DLD1 (cell line): ENCODE data around the gene ZNF263.
"Not testable (repeated sequence)": the region's sequence is repeated elsewhere in the genome, so short reads cannot be mapped to it uniquely, and the experiment has no call there.

ENCODE experiments used
- in situ Hi-C: cut with HindIII; loops from 2 replicates; pipeline ENCODE4 v1.10.0; 2017; ENCODE audit warnings: low sequenced_read_pairs

The ZNF263 gene

DNA sequence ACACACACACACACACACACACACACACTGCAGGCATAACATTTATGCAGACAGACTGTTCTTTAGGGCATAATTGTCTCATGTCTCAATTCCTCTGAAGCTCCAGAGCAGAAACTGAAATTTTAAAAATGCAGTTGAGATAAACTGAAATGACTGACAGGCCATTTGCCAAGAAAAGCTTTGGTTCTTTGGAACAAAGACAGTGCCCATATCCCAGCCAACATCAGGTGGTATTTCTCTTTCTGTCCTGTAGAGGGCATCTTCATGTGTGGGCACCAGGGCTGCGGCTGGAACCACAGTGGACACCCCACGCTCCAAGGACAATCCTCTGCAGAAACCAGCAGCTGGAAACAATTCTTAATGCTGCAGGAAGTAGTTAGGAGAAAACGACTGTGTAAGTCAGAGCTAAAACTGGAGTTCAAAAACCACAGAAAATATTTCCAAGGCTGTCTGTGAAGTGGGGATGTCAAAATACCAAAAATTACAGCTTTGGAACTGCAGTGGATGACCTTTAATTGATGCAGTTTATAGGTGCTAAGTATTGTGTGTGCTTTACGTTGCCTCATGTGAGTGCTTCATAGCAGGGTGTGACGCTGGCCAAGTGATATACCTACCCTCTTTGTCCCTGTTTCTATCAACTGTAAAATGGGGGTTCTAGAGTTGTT, 16.3 kb upstream of the ZNF263 start:
- in situ Hi-C loops, result no loop called here

DNA sequence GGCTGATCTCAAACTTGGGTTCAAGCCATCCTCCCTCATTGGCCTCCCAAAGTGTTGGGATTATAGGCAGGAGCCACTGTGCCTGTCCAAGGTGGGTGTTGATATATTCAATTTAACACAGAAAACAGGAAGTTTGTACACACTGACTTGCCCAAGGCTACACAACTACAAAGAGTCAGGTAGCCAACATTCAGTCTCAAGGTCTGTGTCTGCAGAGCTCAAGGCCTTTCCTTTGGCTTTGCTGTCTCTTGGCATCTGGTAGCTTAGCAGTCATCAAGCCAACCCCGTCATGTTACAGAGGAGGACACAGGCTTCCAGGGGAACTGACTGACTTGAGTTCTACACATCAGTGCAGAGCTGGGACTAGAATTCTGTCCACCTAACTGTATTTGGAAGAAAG, 15.0 kb upstream of the ZNF263 start:
- in situ Hi-C loops, result no loop called here

DNA sequence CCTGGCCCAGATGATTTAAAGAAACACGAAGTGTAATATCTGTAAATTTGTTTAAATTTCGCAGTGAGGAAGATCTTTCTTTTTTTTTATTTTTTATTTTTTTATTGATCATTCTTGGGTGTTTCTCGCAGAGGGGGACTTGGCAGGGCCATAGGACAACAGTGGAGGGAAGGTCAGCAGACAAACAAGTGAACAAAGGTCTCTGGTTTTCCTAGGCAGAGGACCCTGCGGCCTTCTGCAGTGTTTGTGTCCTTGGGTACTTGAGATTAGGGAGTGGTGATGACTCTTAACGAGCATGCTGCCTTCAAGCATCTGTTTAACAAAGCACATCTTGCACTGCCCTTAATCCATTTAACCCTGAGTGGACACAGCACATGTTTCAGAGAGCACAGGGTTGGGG, 12.6 kb upstream of the ZNF263 start:
- in situ Hi-C loops, result not testable (repeated sequence)

DNA sequence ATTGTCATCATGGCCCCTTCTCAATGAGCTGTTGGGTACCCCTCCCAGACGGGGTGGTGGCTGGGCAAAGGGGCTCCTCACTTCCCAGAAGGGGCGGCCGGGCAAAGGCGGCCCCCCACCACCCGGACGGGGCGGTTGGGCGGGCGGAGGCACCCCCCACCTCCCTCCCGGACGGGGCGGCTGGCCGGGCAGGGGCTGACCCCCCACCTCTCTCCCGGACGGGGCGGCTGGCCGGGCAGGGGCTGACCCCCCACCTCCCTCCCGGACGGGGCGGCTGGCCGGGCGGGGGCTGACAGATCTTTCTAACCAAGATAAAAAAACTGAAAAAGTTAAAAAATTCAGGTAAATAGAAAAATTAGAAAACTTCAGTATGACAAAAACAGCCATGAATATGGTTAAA, 12.0 kb upstream of the ZNF263 start:
- in situ Hi-C loops, result not testable (repeated sequence)

DNA sequence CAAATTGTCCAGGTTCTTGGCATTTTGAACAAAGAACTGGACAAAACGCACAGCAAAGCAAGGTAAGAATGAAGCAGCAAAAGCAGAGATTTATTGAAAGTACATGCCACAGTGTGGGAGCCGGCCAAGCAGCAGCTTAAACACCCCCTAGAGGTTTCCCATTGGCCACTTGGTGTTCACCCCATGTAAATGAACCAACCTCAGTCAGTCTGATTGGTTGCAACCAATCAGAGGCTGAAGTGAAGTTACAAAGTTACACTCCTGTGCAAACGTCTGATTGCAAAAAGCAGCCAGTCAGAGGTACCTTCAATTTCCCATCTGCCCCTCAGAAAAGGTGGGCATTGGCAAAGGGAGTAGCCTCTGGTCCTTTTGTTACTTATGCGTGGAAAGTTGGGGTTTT, 8.8 kb upstream of the ZNF263 start:
- in situ Hi-C loops, result no loop called here

DNA sequence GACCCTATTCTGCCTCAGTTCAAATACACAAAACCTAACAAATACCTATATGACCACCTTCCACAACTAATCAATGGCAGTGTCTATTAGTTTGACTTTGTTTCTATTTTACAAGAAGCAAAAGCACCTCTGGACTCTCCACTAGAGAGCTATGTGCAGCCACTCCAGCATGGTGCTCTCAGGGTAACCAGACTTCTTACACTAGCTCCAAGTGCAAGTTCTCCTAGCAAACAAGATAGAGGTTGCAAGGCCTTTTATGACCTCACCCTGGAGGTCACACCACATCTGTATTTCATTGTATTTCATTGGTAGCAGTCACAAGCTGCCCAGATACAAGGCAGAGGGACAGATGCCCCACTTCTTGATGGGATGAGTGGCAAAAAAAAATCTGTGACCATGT, 8.3 kb upstream of the ZNF263 start:
- in situ Hi-C loops, result no loop called here

DNA sequence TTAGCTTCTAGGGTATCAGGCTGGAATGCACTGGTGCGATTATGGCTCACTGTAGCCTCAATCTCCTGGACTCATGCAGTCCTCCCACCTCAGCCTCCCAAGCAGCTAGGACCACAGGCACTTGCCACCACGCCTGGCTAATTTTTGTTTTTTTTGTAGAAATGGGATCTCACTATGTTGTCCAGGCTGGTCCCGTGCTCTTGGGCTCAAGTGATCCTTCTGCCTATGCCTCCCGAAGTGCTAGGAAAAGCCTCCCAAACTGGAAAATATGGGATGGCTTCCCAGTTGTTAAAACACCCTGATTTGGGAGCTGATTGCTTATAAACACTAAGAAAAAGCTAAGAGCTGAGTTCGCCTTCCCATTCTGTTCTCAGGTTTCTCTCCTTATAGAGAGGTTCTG, 6.6 kb upstream of the ZNF263 start:
- in situ Hi-C loops, result no loop called here

DNA sequence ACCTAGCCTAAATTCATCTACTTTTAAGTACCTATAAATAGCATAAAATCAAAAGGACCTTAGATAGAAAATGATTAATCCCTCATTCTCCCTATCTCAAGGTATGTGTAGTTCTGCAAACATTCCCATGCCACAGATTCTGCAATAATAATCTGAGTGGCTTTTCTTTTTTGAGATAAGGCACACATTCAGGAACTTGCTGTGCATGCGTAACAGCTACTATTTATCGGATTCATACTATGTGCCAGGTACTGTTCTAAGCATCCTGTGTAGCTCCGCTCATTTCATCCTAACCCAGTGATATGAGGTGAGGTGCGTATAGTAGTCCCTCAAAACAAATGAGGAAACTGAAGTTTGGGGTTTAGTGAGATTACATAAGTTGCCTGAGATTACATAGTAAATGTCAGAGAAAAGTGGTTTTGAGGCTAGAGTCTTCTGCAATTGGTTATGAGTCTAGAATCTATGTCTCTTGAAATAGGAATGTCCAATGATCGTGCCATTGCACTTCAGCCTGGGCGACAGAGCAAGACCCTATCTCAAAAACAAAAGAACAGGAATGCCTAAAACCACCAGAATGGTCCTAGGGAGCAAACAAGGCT, 2.0 kb upstream of the ZNF263 start:
- in situ Hi-C loops, result no loop called here

DNA sequence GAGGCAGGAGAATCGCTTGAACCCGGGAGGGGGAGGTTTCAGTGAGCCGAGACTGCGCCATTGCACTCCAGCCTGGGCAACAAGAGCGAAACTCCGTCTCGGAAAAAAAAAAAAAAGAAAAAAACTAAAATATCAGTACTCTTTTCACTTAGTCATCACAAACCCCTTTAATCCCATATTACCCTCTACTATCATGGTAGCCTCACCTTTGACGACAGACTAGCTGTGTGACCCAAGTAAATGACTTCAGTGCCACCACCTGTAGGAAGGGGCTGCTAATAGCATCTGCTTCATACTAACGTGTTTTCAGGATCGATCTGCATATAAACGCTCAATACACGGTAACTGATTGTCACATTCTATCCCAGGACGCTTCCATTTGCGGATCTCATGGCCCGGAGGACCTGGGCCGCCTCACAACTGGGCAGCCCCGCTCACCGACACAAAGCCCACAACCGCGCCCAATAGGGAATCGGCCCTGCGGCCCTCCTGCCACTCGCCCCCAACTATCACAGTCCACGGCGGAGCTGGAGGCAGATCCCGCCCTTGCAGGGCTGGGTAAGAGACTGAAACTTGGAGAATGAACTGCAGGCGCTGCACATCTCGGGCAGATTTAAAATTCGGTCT, 1.1 kb upstream of the ZNF263 start:
- in situ Hi-C loops, result no loop called here

DNA sequence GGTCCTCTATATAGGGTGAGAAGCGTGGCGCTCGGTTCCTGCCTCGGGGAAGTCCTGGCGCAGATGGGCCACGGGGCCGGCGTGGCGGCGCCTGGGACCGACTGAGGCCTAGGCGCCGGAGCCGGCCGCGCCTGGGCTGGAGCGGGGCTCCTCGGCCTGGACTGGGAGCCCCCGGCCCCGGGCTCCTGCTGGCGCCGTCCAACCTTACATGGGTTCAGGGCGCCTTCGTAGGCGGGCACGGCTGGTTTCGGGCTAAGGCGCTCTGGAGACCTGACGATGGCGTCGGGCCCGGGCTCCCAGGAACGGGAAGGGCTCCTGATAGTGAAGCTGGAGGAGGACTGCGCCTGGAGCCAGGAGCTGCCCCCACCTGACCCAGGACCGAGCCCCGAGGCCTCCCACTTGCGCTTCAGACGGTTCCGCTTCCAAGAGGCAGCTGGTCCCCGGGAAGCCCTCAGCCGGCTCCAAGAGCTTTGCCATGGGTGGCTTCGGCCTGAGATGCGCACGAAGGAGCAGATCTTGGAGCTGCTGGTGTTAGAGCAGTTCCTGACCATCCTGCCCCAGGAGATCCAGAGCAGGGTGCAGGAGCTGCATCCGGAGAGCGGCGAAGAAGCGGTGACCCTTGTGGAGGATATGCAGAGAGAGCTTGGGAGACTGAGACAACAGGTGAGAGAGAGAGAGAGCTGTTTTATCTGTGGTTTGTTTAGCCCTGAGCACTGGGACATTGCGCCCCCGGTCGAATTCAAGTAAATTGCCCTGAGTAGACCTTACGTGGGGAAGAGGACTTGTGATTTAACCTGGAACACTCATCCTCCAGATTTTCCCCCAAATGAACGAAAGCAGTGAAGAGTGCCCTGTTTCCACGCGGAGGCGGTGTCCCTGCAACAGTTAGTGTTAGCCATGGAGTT, 504 bp downstream of the ZNF263 start:
- in situ Hi-C loops, result no loop called here

DNA sequence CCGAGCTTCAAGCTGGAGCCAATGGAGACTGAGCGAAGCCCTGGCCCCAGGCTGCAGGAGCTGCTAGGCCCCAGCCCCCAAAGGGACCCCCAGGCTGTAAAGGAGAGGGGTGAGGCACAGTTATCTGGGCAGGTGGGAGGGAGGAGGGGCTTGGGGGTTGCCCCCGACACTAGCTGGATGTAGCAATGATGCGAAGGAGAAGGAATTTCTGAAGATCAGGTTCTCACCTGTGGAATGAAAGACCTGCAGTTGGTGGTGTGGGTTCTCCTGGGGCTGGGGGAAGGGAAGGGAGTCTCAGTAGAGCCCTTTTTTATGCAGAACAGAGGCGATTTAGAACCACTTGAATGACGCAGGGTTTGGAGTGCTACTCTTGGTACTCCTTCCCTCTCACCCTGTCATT, 1.8 kb downstream of the ZNF263 start:
- in situ Hi-C loops, result no loop called here

DNA sequence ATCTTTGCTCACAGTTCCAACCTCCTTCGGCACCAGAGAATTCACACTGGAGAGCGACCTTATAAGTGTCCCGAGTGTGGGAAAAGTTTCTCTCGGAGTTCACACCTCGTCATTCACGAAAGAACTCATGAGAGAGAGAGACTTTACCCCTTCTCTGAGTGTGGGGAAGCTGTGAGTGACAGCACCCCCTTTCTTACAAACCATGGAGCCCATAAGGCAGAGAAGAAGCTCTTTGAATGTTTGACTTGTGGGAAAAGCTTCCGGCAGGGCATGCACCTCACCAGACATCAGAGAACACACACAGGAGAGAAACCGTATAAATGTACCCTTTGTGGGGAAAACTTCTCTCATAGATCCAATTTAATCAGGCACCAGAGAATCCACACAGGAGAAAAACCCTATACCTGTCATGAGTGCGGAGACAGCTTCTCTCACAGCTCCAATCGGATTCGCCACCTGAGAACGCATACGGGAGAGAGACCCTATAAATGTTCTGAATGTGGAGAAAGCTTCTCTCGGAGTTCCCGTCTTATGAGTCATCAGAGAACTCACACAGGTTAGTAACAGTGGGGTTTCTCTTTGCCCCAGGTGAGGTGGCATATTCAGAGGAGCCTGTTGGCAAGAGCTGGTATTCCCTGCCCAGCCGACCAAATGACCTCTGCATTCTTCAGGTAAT, 6.8 kb downstream of the ZNF263 start:
- in situ Hi-C loops, result no loop called here

DNA sequence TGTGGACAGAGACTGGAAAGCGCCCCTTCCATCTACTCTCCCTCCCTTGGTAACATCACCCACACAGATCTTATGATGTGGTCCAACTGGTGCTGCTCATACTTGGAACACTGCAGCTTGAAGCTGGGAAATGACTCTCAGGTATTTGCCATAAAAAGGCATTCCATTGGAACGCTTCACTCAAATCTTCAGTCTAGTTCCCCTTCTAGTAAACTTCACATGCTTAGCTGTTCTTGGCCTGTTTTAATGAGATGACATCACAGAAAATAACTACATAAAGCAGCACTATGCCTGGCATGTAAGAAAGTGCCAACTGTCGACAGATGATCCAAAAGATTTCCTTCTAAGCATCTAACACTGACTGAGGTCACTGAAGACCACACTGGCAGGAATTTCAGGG, 9.3 kb downstream of the ZNF263 start:
- in situ Hi-C loops, result no loop called here

DNA sequence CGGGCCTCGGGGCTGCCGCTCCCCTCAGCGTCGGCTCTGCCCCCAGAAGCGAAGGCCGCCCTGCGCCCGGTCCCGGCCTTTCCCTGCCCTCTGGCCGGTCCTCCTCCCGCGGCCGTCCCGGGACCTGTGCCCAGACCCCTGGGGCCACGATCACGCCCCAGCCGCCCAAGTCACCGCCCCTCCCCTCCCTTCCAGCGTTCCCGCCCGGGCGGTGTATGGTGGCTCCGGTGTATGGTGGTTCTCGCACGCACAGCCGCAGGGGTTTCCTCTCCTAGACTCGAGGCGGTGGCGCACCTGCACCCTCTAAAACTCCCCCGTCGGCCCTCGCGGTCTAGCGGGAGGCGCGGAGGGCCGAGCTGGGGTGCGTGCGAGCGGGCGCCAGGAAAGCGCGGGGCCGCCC, 11.9 kb downstream of the ZNF263 start:
- in situ Hi-C loops, result no loop called here

DNA sequence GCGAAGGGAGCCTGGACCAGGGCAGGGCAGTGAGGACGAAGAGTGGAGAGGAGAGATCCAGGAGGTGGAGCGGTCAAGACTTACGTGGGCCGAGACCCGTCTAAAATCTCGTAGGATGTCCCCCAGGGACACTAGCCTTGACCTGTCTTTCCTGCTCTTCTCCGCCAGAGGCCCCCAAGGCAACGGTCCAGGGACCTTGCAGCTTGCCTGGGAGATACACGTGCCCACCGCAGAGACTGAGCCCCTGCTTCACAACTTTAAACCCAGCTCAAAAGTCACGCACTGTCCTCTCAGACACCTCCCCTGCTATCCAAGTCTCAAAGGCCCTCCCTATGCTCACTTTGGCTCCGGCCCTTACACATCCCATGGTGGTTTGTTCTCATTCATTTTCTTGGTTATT, 12.5 kb downstream of the ZNF263 start:
- in situ Hi-C loops, result no loop called here

DNA sequence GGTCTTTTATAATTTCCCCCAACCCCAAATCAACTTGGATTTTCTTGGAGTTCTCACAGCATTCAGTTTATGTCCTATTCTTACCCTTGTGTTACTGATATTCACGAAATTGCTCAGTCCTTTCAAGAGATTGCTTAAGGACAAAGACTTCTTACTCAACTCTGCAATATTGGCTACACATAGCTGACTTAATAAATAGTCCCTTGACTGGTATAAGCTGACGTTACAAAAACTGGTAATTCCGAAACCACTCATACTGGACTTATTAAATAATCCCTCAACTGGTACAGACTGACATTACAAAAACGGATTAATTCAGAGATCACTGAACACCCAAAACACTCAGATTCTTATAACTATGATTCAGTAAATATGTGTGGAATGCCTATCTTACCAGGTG, 21.1 kb downstream of the ZNF263 start:
- in situ Hi-C loops, result no loop called here

DNA sequence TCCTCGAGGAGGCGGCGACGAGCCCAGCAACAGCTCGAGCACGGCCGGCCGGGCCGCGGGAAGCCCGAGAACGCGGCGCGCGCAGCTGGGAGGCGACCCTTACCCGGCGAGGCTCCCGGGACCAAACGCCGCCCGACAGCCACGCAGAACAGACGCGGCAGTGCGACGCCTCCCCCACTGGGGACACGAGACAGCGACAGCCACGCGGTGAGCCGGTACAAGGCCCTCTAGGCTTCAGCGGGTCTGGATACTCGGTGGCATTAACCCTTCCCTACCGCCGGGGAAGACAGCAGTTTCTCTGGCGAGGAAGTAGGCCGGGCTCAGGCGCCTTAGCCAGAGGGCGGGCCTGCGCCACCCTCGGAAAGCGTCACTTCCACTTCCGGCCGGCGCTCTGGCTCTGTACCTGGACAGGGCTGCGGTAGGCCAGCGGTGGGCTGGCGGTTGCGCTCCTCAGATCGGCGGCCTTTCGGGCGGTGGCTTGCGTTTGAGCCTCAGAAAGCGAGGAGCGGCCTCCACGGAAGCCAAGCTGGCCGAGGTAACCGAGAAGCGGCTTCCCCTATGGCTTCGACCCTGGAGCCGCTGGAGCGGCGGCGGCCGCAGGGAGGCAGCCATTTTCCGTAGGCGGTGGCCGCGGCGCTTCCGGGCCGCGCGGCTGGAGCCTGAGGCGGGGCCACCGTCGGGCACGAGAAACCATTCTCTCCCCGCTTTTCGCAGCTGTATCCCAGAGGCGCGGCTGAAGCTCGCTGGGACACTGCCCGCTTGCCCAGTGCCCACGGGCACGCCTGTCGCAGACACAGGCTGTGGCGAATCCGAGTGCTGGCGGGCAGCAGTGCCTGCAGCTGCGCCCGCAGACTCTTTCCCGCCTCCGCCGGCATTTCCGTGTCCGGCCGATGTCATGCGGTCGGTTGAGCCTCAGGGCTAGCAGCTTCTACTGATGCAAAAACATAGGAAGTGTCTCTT, 22.1 kb downstream of the ZNF263 start, which contains the start of the genes TIGD7 and ZNF75A:
Gene TIGD7 (minus strand): TSS at position 322 of the 960 bp plus-strand sequence. CDS start 4,816 bp downstream, outside the sequence.
Gene ZNF75A (plus strand): TSS at position 389 of the 960 bp plus-strand sequence. CDS start 2,932 bp downstream, outside the sequence.
- in situ Hi-C loops, result no loop called here

DNA sequence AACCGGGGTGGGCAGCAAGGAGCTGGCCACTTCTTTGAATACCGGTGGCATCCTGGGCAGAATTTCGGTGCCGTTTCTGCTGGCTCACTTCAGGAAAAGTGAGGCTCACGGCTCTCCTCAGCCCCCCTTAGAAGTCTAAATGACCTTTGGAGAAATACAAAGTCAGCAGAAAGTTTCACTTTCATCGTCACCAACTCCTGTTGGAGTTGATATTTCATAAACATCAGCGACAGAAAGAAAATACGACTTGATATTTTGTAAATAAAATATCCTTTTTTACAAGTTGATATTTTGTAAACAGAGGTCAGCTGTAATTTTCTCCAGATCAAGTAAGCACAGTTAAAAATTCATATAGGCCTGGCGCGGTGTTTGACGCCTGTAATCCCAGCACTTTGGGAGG, 22.8 kb downstream of the ZNF263 start:
- in situ Hi-C loops, result no loop called here

DNA sequence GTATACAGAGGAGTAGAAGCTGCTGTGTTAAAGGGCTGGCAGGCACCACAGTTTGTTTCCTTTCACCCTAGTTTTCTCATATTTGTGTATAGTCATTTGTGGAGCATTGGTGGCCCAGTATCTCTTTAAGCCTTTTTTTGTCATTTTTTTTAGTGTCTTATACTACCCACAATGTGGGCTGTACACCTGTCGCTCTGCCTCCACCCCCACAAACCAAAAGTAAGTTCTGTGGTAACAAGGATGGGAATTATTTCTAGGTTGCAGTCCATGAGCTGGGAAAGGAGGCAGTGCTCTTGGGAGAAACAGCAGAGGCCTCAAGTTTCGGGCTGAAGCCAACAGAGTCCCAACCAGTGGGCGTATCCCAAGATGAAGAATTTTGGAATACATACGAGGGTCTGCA, 28.2 kb downstream of the ZNF263 start:
- in situ Hi-C loops, result no loop called here
